ENCODE measurements around the gene TMEM116.

DNA sequence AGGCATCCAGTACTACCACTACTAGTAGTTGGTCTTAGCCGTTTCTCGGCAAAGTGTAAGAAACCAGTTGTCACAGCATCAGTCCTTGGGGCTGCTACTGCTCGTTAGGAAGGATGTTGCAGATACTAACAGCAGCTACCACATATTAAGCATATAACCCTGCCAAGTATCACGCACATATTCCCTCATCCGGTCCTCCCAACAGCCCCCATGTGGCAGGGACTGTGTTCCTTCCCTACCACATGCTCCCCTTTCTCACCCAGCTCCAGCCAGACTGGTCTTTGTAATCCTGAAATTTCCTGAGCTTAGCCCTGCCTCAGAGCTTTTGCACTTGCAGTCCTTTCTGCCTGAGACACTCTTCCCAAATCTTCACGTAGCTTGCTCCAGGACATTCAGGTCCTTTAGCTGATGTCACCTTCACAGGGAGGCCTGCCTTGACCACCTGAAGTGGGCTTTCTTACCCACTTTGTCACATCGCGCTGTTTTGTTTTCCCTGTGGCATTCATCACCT lies 8.0 kb upstream of the TMEM116 start:
- TF ChIP-seq ZNF384 (IDR thresholded peaks at IDR 0.05) (no peak), SUZ12 (IDR thresholded peaks at IDR 0.05) (no peak), BHLHE40 (IDR thresholded peaks at IDR 0.05; ENCODE audit: borderline replicate concordance) (no peak)
